ENCODE measurements around the gene CBX4. TPM values are rescaled to one million over a fixed set of nuclear protein-coding genes. Genes with fewer than 3 reads are reported as not detected.

Gene CBX4
- total and polyA plus RNA-seq, 2 of the 13 experiments (the other 11 are each of a cell fraction or from before 2014, with no cell fraction given), result 25.8 to 50.8 TPM

DNA sequence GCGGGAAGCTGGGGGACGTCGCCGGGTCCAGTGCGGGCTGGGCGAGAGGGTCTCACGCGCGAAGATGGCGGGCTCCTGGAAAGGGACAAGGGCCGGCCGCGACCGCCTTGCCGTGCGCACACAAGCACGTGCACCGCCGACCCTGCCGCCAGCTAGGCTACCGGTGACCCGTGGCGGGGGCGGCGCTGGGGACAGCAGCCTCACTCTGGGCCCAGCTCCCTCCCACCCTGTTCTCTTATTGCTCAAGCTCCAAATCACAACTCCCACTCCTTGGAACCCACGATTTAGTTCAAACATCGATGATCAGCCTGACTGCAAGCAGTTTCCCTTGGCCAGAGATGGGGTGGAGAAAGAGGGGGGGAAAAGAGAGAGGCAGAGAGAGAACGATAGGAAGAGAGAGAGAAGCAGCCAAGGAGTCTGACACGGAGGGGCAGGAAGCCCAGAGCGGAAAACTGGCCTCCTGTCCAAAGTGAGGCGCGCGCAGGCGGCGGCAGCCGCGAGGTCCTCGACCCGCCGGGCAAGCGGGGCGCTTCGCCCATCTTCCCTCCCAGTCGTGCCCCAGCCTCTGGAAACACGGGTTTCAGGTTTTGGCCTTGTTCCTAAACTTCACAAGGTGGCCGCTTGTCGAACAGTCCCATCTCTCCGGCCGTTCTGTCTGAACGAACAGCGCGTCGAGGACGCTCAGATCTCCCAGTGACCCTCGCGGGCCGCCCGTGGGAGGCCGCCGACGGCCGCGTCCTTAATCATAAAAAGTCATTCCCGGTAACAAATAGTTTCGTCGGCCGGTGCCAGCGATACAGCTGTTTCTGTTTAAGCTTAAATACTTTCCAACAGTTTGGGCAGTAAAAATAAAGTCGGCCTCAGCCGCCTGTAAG lies 40.7 kb downstream of the CBX4 start (continued):
- TF ChIP-seq, protein P1, sequence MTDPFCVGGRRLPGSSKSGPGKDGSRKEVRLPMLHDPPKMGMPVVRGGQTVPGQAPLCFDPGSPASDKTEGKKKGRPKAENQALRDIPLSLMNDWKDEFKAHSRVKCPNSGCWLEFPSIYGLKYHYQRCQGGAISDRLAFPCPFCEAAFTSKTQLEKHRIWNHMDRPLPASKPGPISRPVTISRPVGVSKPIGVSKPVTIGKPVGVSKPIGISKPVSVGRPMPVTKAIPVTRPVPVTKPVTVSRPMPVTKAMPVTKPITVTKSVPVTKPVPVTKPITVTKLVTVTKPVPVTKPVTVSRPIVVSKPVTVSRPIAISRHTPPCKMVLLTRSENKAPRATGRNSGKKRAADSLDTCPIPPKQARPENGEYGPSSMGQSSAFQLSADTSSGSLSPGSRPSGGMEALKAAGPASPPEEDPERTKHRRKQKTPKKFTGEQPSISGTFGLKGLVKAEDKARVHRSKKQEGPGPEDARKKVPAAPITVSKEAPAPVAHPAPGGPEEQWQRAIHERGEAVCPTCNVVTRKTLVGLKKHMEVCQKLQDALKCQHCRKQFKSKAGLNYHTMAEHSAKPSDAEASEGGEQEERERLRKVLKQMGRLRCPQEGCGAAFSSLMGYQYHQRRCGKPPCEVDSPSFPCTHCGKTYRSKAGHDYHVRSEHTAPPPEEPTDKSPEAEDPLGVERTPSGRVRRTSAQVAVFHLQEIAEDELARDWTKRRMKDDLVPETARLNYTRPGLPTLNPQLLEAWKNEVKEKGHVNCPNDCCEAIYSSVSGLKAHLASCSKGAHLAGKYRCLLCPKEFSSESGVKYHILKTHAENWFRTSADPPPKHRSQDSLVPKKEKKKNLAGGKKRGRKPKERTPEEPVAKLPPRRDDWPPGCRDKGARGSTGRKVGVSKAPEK (CRISPR knock-in tag; IDR thresholded peaks at IDR 0.05; ENCODE audit: borderline replicate concordance), result no peak
- TF ChIP-seq GPN1 (CRISPR knock-in tag; IDR thresholded peaks at IDR 0.05; ENCODE audit: borderline replicate concordance), result no peak
- no peak for TF ChIP-seq ZNF317 (CRISPR knock-in tag; IDR thresholded peaks at IDR 0.05)
- TF ChIP-seq, protein P2, sequence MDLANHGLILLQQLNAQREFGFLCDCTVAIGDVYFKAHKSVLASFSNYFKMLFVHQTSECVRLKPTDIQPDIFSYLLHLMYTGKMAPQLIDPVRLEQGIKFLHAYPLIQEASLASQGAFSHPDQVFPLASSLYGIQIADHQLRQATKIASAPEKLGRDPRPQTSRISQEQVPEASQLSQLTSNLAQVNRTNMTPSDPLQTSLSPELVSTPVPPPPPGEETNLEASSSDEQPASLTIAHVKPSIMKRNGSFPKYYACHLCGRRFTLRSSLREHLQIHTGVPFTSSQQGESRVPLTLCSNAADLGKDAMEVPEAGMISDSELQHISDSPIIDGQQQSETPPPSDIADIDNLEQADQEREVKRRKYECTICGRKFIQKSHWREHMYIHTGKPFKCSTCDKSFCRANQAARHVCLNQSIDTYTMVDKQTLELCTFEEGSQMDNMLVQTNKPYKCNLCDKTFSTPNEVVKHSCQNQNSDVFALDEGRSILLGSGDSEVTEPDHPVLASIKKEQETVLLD (CRISPR knock-in tag; IDR thresholded peaks at IDR 0.05; ENCODE audit: low read depth), result no peak
- TF ChIP-seq DR1 (CRISPR knock-in tag; IDR thresholded peaks at IDR 0.05), result no peak
- no peak for TF ChIP-seq PHF21A (CRISPR knock-in tag; IDR thresholded peaks at IDR 0.05)
- no peak; the same call in 1 of the 2 replicates for TF ChIP-seq ZNF572 (CRISPR knock-in tag; IDR thresholded peaks at IDR 0.05)
- TF ChIP-seq NFRKB (IDR thresholded peaks at IDR 0.05), result no peak
- TF ChIP-seq, protein P3, sequence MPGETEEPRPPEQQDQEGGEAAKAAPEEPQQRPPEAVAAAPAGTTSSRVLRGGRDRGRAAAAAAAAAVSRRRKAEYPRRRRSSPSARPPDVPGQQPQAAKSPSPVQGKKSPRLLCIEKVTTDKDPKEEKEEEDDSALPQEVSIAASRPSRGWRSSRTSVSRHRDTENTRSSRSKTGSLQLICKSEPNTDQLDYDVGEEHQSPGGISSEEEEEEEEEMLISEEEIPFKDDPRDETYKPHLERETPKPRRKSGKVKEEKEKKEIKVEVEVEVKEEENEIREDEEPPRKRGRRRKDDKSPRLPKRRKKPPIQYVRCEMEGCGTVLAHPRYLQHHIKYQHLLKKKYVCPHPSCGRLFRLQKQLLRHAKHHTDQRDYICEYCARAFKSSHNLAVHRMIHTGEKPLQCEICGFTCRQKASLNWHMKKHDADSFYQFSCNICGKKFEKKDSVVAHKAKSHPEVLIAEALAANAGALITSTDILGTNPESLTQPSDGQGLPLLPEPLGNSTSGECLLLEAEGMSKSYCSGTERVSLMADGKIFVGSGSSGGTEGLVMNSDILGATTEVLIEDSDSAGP (CRISPR knock-in tag; IDR thresholded peaks at IDR 0.05; ENCODE audit: borderline replicate concordance), result no peak; the same call in 1 of the 2 replicates
- TF ChIP-seq, protein P4, sequence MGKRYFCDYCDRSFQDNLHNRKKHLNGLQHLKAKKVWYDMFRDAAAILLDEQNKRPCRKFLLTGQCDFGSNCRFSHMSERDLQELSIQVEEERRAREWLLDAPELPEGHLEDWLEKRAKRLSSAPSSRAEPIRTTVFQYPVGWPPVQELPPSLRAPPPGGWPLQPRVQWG (CRISPR knock-in tag; IDR thresholded peaks at IDR 0.05; ENCODE audit: borderline replicate concordance, low read depth), result no peak
- TF ChIP-seq ZNF326 (CRISPR knock-in tag; IDR thresholded peaks at IDR 0.05; ENCODE audit: borderline replicate concordance), result no peak
- TF ChIP-seq ZNF451 (CRISPR knock-in tag; IDR thresholded peaks at IDR 0.05), result no peak
- no peak for TF ChIP-seq SATB2 (CRISPR knock-in tag; IDR thresholded peaks at IDR 0.05)
- TF ChIP-seq RCOR2 (CRISPR knock-in tag; IDR thresholded peaks at IDR 0.05), result no peak
- TF ChIP-seq ZNF720 (CRISPR knock-in tag; IDR thresholded peaks at IDR 0.05), result no peak
